ENCODE data around the gene SKAP1. TPM values are rescaled to one million over a fixed set of nuclear protein-coding genes. Genes with fewer than 3 reads are reported as not detected.

Gene SKAP1
- total and polyA plus RNA-seq, 4 donors, result 1.4 to 4.9 (median 2.5) TPM

- 25 to 57% methylated on average over 14 of the region's 14 CpGs for whole genome bisulfite sequencing, 2 donors
- DNase-seq (no peak), ATAC-seq (ENCODE audit: insufficient read depth, low FRiP score) (no peak)
- H3K9ac ChIP-seq (ENCODE audit: insufficient read depth in 1 of 2, low read length in 2 of 2), result no peak overlapping the region
- peaks cover 0 to 13% (median 4%) of the 10 kb centered on the region in 5 donors for H3K4me1 ChIP-seq (ENCODE audit: control insufficient read depth in 5 of 5, insufficient read depth in 5 of 5, low read length in 5 of 5)
- H3K27me3 ChIP-seq (ENCODE audit: control insufficient read depth in 3 of 3, insufficient read depth in 3 of 3, low read length in 2 of 3), result no peaks in the 10 kb centered on the region
- no peaks in the 10 kb centered on the region for H3K9me3 ChIP-seq (ENCODE audit: control insufficient read depth in 4 of 4, insufficient read depth in 3 of 4, low read length in 3 of 4)
- no peaks in the 10 kb centered on the region for H3K36me3 ChIP-seq (ENCODE audit: control insufficient read depth in 4 of 4, insufficient read depth in 4 of 4, low read length in 4 of 4)
- TF ChIP-seq CTCF (IDR thresholded peaks at IDR 0.05; ENCODE audit: control extremely low read depth, extremely low read depth), result no peak
- no peak overlapping the region for H3K4me3 ChIP-seq
- no peak overlapping the region for H3K27ac ChIP-seq (ENCODE audit: low read depth in 1 of 2, low read length in 1 of 2)
Observed at GRCh38 chr17:48102798-48103715, 327.0 kb downstream of the SKAP1 start.

GRCh38 chr17:48102043-48102750, 327.8 kb downstream of the SKAP1 start:
- DNase-seq (no peak), ATAC-seq (ENCODE audit: insufficient read depth, low FRiP score) (no peak)
- Histone ChIP-seq H3K4me1 (ENCODE audit: control insufficient read depth in 5 of 5, insufficient read depth in 5 of 5, low read length in 5 of 5) (peaks cover 0 to 13% (median 4%) of the 10 kb centered on the region in 5 donors), H3K27ac (ENCODE audit: low read depth in 1 of 2, low read length in 1 of 2) (no peak overlapping the region), H3K4me3 (no peak overlapping the region), H3K9ac (ENCODE audit: insufficient read depth in 1 of 2, low read length in 2 of 2) (no peak overlapping the region), H3K36me3 (ENCODE audit: control insufficient read depth in 4 of 4, insufficient read depth in 4 of 4, low read length in 4 of 4) (no peaks in the 10 kb centered on the region), H3K9me3 (ENCODE audit: control insufficient read depth in 4 of 4, insufficient read depth in 3 of 4, low read length in 3 of 4) (no peaks in the 10 kb centered on the region), H3K27me3 (ENCODE audit: control insufficient read depth in 3 of 3, insufficient read depth in 3 of 3, low read length in 2 of 3) (no peaks in the 10 kb centered on the region)
- WGBS, 2 donors, result 55 to 78% methylated on average over 19 of the region's 19 CpGs
- TF ChIP-seq CTCF (IDR thresholded peaks at IDR 0.05; ENCODE audit: control extremely low read depth, extremely low read depth), result no peak

DNA sequence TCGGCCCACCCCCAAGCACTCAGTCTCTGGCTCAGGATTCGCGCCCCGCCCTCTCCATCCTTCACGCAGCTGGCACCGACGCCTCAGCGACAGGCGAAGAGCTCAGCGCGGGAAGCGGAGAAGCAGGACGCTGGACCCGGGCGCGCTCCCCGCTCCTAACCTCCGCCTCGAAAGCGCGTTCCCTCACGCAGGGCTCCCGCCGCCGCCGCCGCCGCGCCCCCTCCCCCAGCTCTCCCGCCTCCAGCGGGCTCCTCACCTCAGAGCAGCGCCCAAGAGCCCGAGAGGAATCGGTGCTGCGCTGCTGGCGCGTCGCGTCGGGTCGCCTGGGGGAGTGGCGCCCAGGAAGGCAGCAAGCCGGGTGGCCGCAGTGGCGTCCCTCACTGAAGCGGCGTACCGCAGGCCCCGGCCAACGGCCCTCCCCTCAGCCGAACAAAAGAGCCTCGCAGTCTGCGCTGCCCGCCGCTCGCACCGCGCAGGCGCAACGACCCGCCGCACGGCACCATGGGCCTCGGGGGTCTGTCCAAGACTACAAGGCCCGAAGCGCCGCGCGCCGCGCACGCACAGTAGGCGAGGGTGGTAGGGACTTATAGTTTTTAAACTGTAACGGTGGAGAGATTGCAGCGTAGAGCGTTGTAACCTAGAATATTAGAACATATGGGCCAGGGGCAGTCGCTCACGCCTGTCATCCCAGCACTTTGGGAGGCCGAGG, 328.8 kb downstream of the SKAP1 start, which contains the start of gene CBX1:
Gene CBX1, minus strand, starts transcription at position 467 of the 709 bp plus-strand sequence. CDS start 24,474 bp downstream, outside the sequence.
- Histone ChIP-seq H3K4me1 (ENCODE audit: control insufficient read depth in 5 of 5, insufficient read depth in 5 of 5, low read length in 5 of 5) (peaks cover 0 to 10% (median 2%) of the 10 kb centered on the region in 5 donors), H3K27ac (ENCODE audit: low read depth in 1 of 2, low read length in 1 of 2) (peak within 1 kb of the TSS; percentile 79 to 84), H3K36me3 (ENCODE audit: control insufficient read depth in 4 of 4, insufficient read depth in 4 of 4, low read length in 4 of 4) (no peaks in the 10 kb centered on the region), H3K4me3 (peak within 1 kb of the TSS; percentile 55), H3K9ac (ENCODE audit: insufficient read depth in 1 of 2, low read length in 2 of 2) (peak within 1 kb of the TSS; percentile 45 to 63), H3K9me3 (ENCODE audit: control insufficient read depth in 4 of 4, insufficient read depth in 3 of 4, low read length in 3 of 4) (no peaks in the 10 kb centered on the region), H3K27me3 (ENCODE audit: control insufficient read depth in 3 of 3, insufficient read depth in 3 of 3, low read length in 2 of 3) (no peaks in the 10 kb centered on the region)
- DNase-seq (peak; percentile 97 to 98 (median 97)), ATAC-seq (ENCODE audit: insufficient read depth, low FRiP score) (peak; percentile 95)
- 0 to 1% methylated on average over 70 to 79 of the region's 79 CpGs for WGBS, 2 donors
- TF ChIP-seq CTCF (IDR thresholded peaks at IDR 0.05; ENCODE audit: control extremely low read depth, extremely low read depth), result no peak
